GOT3 (cell line): Measurements from ENCODE around the gene MYRIP.

Source experiments
- DNase-seq: peaks from one replicate; lab custom pipeline; 2025; ENCODE audit warnings: mixed read lengths; lab: John Stamatoyannopoulos, UW

The MYRIP gene

DNA sequence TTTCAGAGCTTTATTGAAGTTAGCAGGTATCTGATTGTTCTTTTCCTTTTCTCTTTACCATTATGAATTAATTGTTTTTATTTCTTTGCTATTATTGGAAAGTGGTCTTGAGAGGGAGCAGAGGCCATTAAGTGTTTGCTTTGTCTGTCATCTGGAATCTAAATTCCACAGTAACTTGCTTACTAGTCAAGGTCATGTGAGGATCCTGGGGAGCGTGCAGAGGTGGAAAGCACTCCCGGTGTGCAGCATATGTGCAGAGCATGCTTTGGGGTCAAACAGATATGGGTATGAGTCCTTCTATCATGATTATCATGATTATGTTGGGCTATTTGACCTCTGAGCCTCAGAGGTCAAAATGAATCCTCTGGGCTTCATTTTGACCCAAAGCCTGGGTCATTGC, 96.4 kb downstream of the MYRIP start:
- DNase-seq = no peak

DNA sequence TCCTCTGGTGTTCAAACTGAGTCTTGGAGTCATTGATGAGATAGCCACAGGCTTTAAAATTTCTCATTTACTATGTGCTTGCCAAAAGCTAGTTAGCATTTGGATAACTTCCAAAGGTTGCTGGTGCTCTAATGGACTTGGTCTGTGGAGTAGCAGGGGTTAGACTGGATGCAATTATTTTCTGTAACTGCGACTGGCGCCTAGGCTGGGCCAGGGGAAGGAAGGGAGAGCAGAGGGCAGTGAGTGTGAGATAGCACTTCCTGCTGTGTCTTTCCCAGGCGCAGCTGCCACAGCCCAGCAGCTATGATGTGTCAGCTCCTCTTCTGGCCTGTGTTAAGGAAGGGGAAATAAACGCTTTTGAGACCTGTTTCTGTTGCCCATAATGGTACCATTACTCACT, 98.6 kb downstream of the MYRIP start:
- DNase-seq = no peak

DNA sequence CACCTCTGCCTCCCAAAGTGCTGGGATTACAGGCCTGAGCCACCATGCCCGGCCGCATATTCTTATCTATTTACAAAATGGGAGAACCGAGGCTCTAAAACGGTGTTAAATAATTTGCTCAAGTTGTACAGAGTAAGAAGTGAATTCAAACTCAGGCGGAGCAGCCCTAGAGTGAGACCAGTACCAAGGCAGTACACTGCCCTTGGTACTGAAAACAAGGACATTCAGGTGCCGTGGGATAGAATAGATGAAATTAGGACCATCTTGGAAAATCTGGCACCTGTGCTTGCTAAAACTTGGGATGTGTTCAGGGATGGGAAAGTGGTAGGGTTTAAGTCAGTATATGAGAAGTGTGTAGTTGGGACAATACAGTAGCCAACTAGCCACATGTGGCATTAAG, 100.7 kb downstream of the MYRIP start:
- no peak for DNase-seq

DNA sequence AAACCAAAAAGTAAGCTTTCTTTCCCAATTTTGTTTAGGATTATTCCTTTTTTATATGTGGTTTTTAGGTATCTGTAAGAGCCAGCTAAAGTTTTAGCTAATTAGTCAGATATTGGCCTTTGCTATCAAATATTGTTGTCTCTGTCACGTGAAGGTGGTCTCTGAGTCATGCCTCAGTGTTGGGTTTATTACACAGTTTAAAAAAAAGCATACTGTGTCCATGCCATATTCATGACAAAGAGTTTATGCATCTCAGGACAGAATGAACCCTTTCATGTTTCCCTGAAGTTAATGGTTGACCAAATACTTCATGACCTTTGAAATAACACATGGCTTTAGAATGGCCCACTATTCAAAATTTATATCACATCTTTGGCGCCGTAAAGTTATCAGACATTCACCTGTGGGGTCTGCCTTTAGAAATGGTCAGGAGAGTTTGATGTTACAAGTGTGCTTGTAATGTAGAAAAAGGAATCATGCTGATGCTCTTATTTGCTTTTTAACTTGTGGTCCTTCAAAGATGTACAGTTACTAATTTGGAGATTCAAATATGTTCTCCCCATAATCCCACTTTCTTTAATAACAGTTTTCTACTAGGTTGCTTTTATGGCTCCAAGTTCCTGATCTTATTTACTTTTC, 101.5 kb downstream of the MYRIP start:
- DNase-seq = no peak

DNA sequence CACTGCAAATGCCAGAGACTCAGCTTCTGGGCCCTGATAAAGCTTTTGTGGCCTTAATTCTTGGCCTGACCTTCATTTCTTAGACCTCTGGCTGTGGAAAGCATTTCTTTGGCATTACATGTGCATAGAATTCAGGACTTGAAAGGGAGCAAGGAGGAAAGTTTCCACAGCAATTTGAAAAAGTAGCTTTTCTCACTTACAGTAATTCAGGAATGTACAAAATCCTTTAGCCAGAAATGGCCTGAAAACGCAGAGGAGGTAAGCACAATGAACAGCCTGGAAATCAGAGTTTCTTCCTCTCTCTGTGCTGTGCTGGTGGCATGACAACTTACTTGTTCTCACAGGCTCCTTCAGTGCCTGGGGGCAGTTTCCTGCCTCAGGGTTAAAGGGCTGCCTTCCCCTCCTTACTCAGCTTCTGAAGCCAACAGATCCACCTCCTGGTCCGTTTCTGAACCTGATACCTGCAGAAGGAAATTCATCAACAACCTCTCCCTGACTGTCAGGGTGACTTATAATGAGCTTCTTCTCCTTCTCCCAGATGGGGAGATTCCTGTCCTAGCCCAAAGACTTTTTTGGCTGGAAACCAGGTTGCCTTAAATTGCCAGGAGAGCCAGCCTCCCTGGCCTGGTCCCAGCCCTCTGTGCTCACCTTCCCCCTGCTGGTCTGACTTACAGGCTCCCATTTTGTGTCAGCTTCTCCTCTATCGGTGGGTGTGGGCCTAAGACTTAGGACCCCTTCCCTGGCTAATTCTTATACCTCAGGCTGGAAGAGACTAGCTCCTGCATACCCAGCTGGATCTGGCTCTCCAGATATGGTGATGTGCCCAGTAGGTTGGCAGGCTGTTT, 102.3 kb downstream of the MYRIP start:
- no peak for DNase-seq

DNA sequence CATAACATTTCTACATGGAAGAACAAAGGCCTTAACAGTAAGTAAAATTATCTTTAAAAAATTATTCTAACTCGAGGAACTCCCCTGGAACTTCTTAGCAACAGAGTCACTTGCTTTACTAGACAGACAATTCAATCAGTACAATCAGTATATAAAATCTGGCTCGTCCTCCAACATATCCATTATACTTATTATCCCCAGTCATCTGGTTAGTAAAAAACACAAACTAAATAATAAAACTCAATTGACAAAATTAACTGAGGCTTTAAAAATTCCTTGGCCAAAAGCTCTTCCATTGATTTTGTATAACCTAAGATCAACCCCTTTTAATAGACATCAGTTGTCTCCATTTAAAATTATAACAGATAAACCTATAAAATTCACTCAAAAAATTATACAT, 105.6 kb downstream of the MYRIP start:
- no peak for DNase-seq

DNA sequence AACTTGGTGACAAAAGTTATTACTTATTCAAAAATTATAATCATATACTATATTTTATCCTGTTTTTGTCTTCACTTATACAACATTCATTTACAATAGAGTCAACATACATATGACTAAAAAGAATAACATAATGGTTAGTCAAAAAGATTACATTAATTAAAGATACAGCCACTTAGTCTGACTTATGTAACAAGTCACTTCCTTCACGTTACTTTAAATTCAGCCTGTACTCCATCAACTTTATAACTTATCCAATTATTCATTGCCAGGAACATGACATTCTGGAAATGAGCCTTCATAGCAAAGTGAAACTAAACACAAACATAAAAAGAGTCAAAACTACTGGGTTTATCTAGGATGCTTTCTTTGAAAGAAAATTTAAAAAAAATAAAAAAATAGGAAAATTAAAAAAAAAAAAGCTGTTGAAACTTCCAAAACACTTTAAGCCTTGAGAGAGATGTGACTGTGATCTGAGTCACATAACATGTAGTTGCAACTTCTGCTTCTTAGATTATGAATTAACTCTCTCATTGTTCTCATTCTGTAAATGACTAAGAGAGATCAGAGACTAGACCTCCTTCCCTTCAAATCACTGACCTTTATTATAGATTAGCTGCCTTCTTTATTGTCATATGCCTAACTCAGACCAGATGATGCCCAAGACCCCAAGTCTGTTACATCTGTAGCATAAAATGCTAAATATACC, 107.8 kb downstream of the MYRIP start:
- DNase-seq = no peak

DNA sequence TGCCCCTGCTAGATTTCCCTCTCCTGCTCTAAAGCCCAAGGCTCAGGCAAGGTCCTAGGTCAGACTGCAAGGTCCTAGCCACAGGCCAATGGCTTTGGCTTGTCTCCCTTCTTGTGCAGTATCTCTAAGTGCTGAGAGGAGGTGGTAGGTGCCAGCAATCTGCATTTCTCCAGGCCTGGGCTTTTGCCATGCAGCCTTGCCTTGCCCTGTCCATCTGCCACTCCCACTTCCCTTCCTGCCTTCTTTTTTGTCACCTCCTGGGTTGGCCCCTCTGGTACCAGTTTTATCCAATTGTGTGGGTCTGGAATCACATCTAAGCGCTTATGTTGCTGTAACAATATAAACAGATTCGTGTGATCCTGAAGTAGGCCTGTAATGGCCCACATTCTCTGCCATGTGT, 109.9 kb downstream of the MYRIP start:
- DNase-seq = no peak

DNA sequence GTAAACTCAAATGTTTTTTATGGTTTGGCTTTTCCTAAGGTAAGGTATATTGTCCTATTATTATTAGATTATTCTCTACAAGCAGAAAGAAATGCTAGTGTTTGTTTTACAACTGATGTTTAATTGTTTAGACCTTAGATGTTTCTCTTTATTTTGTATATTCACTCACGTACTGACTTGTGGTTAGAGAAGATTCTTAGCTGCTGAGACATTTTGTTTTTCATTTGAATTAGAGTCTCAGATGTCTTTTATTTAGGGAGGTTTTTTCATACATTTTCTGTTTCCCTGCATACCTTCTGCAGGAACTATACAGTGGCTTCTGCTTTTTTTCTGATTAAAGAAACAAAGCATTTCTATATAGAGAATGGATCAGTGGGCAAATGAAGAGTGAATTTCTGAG, 110.9 kb downstream of the MYRIP start:
- DNase-seq = no peak

DNA sequence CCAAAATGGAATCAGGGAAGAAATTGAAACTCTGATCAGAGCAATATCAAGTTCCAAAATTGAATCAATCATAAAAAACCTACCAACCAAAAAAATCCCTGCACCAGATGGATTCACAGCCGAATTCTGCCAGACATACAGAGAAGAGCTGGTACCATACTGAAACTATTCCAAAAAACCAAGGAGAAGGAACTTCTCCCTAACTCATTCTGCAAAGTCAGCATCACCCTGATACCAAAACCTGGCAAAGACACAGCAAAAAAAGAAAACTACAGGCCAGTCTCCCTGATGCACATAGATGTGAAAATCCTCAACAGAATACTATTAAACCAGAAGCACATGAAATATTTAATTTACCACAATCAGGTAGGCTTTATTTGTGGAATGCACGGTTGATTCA, 118.1 kb downstream of the MYRIP start:
- DNase-seq = no peak

DNA sequence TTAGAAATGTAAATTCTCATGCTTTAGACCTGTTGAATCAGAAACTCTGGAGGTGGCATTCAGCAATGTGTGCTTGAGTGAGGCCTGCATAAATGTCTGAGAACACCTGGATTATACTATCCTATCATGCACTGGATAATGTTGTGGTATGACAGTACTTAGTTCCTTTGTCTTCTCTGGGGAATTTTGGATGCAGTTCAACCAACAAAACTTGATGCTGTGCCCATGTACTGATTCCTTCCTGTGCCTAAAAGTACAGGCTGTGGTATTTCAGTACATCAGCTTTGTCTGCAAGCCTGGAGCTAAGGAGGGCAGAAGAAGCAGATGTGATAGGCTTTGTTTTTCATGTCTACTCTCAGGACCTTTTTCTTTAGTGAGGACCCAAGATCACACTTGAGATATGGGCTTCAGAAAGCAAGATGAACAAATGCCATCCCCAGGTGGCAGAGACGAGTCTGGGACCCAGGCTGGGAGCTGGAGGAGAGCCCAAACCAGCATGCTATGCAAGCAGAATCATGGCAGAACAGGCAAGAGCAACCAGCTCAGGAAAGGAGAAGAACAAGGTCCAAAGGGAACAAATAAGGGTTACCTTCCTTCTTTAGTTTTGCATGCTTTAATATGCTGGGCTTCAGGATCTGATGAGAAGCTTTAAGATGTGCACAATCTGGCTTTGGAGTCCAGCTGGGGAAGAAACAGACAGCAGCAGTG, 124.7 kb downstream of the MYRIP start:
- DNase-seq = no peak

DNA sequence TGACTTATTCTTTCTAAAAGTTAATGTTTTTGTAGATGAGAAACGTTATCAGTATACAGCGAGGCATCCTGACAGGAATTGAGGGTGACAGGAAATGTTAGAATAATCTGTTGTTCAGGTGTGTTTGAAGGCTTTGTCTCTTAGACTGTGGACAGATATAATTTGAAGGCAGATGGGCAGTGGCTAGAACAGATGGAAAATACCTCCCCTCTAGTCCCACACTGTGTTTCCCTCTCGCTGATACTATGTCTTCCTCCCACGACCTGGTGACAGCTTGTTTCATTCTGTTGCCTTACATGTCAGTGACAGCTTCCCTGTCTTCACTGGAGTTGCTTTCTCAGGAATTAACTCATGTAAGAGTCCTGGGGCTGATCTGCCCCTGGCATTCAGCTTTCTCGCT, 125.3 kb downstream of the MYRIP start:
- DNase-seq = no peak

DNA sequence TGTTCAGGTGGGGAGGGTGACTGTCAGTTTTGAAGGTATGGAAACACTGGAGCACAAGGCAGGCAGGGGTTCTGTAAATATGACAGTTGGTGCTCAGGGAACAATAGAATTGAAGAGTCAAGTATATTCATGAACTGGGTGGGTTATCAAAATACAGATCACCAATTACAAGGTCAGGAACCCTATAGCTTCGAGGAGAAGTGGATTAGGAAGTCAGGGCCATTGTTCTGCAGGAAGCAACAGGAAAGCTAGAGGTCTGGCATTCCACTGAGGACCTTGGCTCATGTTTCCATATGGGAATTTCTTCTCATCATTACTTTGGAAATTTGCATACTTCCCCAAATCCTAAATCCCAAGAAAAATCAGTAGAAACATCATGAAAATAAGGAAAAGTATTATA, 125.9 kb downstream of the MYRIP start:
- no peak for DNase-seq

DNA sequence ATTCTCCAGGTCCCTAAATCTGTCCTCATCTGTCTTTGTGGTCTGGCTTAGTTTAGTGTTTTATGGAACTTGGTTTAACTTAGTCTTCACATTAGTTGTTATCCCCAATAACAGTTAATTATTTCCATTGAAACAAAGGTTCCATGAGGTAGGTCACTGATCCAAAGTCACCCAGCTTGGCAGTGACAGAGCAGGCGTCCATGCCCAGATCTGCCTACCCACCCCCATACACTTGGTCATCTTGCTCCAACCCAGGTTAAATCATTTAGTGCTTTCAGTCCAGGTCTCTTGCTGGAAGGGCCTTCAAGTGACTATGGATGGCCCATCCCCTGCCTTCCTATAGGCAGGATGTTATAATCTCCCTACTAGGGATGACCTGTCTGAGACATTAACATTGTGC, 127.4 kb downstream of the MYRIP start:
- no peak for DNase-seq

DNA sequence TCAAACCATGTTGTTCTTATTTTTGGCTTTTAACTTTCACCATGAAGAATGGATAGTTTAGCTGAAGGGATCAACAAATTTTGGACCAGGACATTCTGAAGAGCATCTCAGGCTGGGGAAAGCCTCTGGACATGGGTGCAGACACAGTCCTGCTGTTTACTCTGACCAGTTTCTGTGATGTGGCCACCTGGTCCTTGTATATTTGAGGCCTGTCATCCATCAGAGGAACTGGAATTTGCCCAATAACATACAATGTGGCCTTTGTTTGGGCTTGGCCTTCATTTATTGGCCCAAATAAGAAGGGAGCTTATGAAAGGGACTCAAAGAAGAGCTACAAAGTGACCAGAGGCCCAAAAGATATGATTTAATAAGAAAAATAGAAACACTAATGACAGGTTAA, 127.9 kb downstream of the MYRIP start:
- no peak for DNase-seq

DNA sequence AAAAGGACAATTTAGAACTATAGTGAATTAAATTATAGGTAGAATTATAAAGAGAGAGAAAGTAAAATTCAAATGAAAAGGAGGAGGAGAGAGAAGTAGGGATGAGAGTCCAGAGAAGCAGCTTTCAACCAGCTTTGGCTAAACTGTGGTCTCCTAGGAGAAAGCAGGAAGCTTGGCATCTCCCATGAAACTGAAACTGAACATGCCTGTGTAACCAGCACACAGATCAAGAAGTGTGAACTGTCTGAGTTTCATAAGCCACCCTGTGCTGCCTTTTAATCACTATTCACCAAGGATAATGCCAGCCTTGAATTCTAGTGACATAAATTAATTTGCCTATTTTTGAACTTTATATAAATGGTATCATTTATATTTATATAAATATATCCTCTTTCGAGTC, 128.5 kb downstream of the MYRIP start:
- no peak for DNase-seq

DNA sequence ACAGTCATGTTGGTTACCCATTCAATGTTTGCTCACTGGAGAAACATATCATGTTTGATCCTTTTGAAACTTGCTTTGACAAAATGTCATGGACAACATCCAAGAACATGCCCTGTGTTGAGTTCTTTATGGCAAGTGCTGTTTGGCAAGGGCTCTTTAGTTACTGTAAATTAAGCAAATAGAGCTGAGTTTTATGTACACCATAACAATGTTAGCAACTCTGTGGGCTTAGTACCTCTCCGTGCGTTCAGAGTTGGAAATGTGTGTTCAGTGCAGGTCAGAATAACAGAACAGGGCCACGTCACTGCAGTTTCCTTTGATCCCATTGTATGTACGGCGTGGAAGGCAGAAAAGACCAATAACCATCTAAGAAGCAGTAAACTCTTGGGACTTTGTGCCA, 132.5 kb downstream of the MYRIP start:
- DNase-seq = no peak

DNA sequence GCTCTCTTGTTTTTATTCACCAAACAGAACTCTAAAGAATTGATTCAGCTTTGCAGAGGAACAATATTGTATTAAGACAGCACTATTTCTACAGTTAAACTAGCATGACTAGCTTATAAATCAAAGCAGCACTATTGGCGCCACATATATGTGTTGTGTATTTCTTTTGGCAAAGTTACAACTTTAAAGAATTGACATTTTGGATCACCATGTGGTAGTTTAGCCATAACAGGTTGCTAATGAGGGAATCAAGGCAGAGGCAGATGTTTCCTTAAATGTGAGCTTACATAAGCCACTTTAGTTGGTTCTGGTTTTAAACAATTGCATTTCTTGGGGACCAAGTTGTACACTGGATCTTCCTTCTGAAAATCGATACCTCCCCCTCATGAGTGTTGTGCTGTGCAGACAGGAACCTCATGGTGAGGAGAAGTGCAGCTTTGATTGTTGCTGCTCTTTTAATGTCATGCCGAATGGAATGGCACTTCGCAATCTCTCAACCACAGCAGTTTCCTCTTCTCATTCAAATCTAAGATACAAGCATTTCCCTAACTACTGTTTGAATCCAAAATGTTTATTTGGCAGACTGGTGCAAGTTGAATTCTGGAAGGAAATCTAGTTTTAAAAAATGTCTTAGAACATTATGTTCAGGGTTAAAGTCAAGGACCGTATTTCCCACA, 151.2 kb downstream of the MYRIP start:
- DNase-seq = no peak

DNA sequence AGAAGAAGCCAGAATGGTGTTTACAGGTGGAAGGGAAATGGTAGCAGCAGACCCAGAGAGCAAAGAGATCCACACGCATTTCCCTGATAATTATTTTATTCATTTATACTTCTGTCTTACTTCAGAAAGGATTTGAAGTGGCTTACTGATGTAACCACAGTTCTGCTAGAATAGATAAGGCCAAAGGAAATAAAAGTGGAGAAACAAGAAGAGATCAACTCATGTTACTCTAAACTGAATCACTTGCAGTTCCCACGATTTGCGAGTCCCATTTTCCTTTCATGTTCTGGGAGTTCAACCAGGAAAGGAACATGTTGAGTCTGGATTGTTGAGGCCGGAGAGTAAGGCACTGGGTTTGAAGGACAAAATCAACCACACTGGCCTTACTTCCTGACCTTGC, 151.8 kb downstream of the MYRIP start:
- DNase-seq = no peak

DNA sequence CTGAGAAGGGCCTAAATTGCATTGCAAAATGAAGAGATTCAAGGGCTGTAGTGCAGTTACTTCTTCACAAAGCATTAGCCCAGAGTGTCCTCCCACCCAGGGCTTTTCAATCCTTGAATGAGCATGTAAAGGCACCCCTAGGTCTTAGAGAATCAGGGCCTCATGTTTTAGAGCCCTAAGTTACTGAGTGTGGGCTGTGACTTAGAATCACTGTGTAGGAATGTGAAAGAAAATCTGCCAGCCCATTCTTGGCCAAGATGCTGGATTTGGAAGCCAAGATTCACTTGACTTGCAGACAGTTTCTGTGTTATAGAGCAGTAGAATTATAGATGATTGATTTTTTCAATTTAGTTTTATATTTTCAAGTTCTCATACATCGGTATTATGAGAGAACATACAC, 153.2 kb downstream of the MYRIP start:
- DNase-seq = no peak

DNA sequence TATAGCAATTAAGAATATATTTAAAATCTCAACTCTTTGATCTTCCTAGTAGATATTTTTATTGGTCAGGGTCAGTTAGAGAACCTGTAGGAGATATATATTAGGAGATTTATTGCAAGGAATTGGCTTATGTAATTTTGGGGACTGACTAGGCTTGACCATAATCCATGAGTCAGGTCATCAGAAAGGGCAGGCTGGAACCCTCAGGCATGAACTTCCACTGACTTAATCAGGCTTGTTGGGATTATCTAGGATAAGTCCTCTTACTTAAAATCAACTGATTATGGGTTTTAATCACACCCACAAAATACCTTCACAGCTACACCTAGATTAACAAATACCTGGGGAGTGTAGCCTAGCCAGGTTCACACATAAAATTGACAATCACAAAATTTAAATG, 156.1 kb downstream of the MYRIP start:
- DNase-seq = no peak

DNA sequence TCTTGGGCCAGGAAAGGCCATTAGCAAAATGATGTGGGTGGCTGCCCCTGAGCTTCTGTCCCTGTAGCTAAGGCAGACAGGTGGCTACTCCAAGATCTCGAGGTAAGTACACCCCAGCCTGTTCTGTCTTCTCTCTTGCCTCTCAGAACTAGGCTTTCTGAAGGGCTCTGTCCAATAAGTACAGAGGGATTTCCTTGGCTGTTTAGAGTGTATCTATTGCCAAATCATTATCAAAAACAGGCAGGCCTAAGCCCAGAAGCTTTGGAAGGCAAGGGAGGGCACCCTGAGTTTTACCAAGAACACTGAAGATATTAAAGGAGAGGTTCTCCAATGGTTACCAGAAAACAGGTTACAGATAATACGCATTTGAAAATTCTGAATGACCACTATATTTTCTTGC, 156.6 kb downstream of the MYRIP start:
- DNase-seq = no peak
